ENCODE measurements around the gene FRRS1L.
"Not testable (repeated sequence)": the region's sequence is repeated elsewhere in the genome, so short reads cannot be mapped to it uniquely, and the experiment has no call there.

The FRRS1L gene

GRCh38 chr9:109138421-109138820 lies 28.6 kb downstream of the FRRS1L start:
- no peaks in the 10 kb centered on the region for H3K36me3 ChIP-seq (ENCODE audit: insufficient read depth, low read length)
- H3K4me1 ChIP-seq (ENCODE audit: insufficient read depth, low read length), result no peaks in the 10 kb centered on the region
- H3K4me3 ChIP-seq (ENCODE audit: low read length), result no peak overlapping the region
- H3K9me3 ChIP-seq (ENCODE audit: low read length), result no peaks in the 10 kb centered on the region
- no peaks in the 10 kb centered on the region for H3K27me3 ChIP-seq (ENCODE audit: insufficient read depth, low read length)
- H2AFZ ChIP-seq (ENCODE audit: low read depth, low read length), result no peak overlapping the region

DNA sequence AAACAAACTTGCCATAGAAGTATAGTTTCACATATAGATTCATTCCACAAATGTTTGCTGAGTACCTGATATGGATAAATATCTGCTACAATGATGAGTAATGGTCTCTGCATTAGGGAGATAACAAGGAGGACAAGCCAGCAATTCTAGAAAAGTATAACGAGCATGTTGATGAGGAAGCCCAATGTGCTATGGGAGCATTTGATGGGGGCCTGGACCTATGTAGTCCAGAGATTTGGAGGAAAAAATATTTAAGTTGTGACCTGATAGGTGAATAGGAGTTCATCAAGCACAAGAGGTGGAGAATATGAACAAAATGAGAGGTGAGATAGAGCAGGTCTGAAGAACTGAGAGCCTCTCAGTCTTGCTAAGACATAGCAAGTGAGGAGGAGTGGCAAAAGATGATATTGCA lies 32.9 kb downstream of the FRRS1L start:
- H3K36me3 ChIP-seq (ENCODE audit: insufficient read depth, low read length), result no peaks in the 10 kb centered on the region
- H3K4me1 ChIP-seq (ENCODE audit: insufficient read depth, low read length), result no peaks in the 10 kb centered on the region
- H2AFZ ChIP-seq (ENCODE audit: low read depth, low read length), result no peak overlapping the region
- H3K27me3 ChIP-seq (ENCODE audit: insufficient read depth, low read length), result no peaks in the 10 kb centered on the region
- H3K4me3 ChIP-seq (ENCODE audit: low read length), result no peak overlapping the region
- H3K9me3 ChIP-seq (ENCODE audit: low read length), result no peaks in the 10 kb centered on the region

- no peaks in the 10 kb centered on the region for H3K36me3 ChIP-seq (ENCODE audit: insufficient read depth, low read length)
- H3K4me3 ChIP-seq (ENCODE audit: low read length), result no peak overlapping the region
- H3K9me3 ChIP-seq (ENCODE audit: low read length), result no peaks in the 10 kb centered on the region
- H3K4me1 ChIP-seq (ENCODE audit: insufficient read depth, low read length), result no peaks in the 10 kb centered on the region
- H3K27me3 ChIP-seq (ENCODE audit: insufficient read depth, low read length), result no peaks in the 10 kb centered on the region
- no peak overlapping the region for H2AFZ ChIP-seq (ENCODE audit: low read depth, low read length)
These were observed 33.5 kb downstream of the FRRS1L start for GRCh38 chr9:109133533-109133932.

GRCh38 chr9:109132567-109133021 lies 34.5 kb downstream of the FRRS1L start:
- Histone ChIP-seq H3K4me3 (ENCODE audit: low read length) (no peak overlapping the region), H3K27me3 (ENCODE audit: insufficient read depth, low read length) (no peaks in the 10 kb centered on the region), H3K36me3 (ENCODE audit: insufficient read depth, low read length) (no peaks in the 10 kb centered on the region), H3K4me1 (ENCODE audit: insufficient read depth, low read length) (no peaks in the 10 kb centered on the region), H3K9me3 (ENCODE audit: low read length) (no peaks in the 10 kb centered on the region), H2AFZ (ENCODE audit: low read depth, low read length) (no peak overlapping the region)

GRCh38 chr9:109129470-109130197 lies 37.4 kb downstream of the FRRS1L start:
- Histone ChIP-seq H3K4me3 (ENCODE audit: low read length) (no peak overlapping the region), H3K36me3 (ENCODE audit: insufficient read depth, low read length) (no peaks in the 10 kb centered on the region), H3K27me3 (ENCODE audit: insufficient read depth, low read length) (no peaks in the 10 kb centered on the region), H3K9me3 (ENCODE audit: low read length) (no peaks in the 10 kb centered on the region), H3K4me1 (ENCODE audit: insufficient read depth, low read length) (no peaks in the 10 kb centered on the region), H2AFZ (ENCODE audit: low read depth, low read length) (no peak overlapping the region)

DNA sequence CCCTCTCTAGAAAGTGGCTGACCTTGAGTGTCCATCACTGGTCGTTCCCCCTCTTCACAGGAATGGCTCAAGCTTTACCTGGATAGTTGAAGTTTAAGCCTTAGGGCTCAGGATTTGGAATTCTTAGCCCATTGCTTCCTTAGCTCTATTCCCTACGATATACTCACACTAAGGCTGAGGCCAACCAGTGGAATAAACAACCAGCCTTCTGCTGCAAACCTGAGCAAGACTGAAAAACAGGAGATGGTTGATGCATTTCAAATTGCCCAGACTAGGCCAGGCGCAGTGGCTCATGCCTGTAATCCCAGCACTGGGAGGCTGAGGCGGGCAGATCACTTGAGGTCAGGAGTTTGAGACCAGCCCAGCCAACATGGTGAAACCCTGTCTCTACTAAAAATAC lies 40.4 kb downstream of the FRRS1L start:
- not testable (repeated sequence) for H3K36me3 ChIP-seq (ENCODE audit: insufficient read depth, low read length); H2AFZ ChIP-seq (ENCODE audit: low read depth, low read length); H3K27me3 ChIP-seq (ENCODE audit: insufficient read depth, low read length); H3K4me3 ChIP-seq (ENCODE audit: low read length); H3K4me1 ChIP-seq (ENCODE audit: insufficient read depth, low read length); H3K9me3 ChIP-seq (ENCODE audit: low read length)

DNA sequence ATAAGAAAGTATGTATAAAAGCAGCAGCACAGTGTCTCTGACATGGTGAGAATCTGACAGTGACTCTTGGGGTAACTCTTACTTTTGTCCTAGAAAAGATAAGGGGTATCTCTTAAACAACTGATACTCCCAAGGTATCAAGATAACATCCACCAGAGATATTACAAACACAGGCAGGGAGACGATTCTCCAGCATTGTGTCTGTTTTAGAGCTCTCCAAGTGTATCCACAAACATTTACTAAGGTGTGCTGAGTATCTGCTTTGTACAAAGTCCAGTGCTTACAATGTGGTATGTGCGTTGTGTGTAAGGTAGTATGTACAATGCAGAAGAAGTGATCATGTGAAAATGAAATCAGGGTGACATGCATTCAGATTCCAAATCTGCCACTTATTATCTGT lies 42.9 kb downstream of the FRRS1L start:
- Histone ChIP-seq H3K36me3 (ENCODE audit: insufficient read depth, low read length) (no peaks in the 10 kb centered on the region), H3K27me3 (ENCODE audit: insufficient read depth, low read length) (no peaks in the 10 kb centered on the region), H3K9me3 (ENCODE audit: low read length) (no peaks in the 10 kb centered on the region), H2AFZ (ENCODE audit: low read depth, low read length) (no peak overlapping the region), H3K4me3 (ENCODE audit: low read length) (no peak overlapping the region), H3K4me1 (ENCODE audit: insufficient read depth, low read length) (peaks cover 6% of the 10 kb centered on the region)

- Histone ChIP-seq H3K9me3 (ENCODE audit: low read length) (no peaks in the 10 kb centered on the region), H3K27me3 (ENCODE audit: insufficient read depth, low read length) (no peaks in the 10 kb centered on the region), H3K4me3 (ENCODE audit: low read length) (no peak overlapping the region), H2AFZ (ENCODE audit: low read depth, low read length) (no peak overlapping the region), H3K36me3 (ENCODE audit: insufficient read depth, low read length) (no peaks in the 10 kb centered on the region), H3K4me1 (ENCODE audit: insufficient read depth, low read length) (peaks cover 16% of the 10 kb centered on the region)
These were observed 44.1 kb downstream of the FRRS1L start for GRCh38 chr9:109122726-109123621.

GRCh38 chr9:109121232-109121796 lies 45.7 kb downstream of the FRRS1L start:
- Histone ChIP-seq H3K4me3 (ENCODE audit: low read length) (no peak overlapping the region), H3K27me3 (ENCODE audit: insufficient read depth, low read length) (no peaks in the 10 kb centered on the region), H3K36me3 (ENCODE audit: insufficient read depth, low read length) (peaks cover 3% of the 10 kb centered on the region), H3K9me3 (ENCODE audit: low read length) (no peaks in the 10 kb centered on the region), H3K4me1 (ENCODE audit: insufficient read depth, low read length) (peaks cover 22% of the 10 kb centered on the region), H2AFZ (ENCODE audit: low read depth, low read length) (no peak overlapping the region)

DNA sequence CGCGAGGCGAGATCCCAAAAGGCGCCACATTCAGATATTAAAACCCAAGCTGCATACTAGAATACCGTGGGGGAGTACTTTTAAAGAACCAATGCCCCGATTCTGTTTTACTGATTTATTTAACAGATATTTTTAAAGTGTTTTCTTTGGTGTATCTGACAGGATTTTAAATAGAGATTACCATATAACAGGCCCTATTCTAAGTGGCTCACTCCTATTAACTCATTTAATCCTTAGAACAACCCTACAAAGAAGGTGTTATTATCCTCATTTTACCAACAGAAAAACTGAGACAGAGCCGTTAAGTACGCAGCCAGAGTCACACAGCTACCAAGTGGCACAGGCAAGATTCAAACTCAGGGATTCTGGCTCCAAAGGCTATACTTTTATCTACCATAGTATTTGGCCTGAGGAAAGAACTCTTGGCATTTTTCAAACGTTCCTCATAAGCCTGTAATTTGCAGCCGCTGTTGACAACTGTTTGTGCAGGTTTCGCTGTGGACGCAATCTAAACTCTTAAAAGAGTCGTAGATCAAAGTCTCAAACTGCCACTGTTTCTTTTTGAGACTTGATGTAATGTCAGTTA lies 46.8 kb downstream of the FRRS1L start:
- no peaks in the 10 kb centered on the region for H3K27me3 ChIP-seq (ENCODE audit: insufficient read depth, low read length)
- H2AFZ ChIP-seq (ENCODE audit: low read depth, low read length), result peak overlapping the region; percentile 73
- H3K36me3 ChIP-seq (ENCODE audit: insufficient read depth, low read length), result peaks cover 3% of the 10 kb centered on the region
- H3K4me3 ChIP-seq (ENCODE audit: low read length), result peak overlapping the region; percentile 40
- H3K9me3 ChIP-seq (ENCODE audit: low read length), result no peaks in the 10 kb centered on the region
- peaks cover 22% of the 10 kb centered on the region for H3K4me1 ChIP-seq (ENCODE audit: insufficient read depth, low read length)

DNA sequence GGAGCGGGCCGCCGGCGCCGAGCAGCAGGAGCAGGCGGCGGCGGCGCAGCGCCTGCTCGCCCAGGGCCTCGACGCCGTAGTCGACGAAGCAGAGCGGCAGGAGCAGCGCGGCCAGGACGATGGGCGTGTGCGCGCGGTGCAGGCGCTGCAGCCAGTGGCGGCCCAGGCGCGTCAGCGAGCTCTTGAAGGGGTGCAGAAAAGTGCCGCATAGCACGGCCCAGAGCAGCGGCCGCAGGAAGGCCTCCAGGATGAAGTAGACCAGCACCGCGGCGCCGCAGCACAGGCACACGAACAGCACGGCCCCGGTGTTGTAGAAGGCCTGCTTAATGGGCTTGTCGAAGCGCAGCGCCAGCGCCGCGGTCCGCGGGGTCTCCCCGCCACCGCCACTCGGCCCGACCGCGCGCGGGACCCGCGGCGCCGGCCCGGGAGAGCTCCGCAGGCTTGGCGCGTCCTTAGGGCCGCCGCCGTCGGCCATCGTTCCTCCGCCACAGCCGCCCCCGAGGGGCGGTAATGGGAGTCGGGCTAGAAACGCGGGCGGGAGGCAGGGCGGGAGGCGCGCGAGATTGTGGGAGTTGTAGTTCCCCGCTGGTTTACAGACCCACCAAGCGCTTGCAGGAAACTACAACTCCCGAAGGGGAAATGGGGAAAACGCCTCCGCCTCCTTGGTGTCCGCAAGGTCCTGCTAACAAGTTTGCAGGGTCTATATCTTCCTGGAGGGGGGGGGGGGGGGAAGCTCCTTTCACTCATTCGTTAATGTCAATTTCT lies 47.4 kb downstream of the FRRS1L start, which contains the start of gene TMEM245:
TMEM245 (minus strand) TSS at position 509 of the 765 bp plus-strand sequence; CDS start at position 475, 34 bp downstream.
- Histone ChIP-seq H3K27me3 (ENCODE audit: insufficient read depth, low read length) (no peaks in the 10 kb centered on the region), H3K36me3 (ENCODE audit: insufficient read depth, low read length) (peaks cover 3% of the 10 kb centered on the region), H3K9me3 (ENCODE audit: low read length) (no peaks in the 10 kb centered on the region), H3K4me3 (ENCODE audit: low read length) (peak within 1 kb of the TSS; percentile 61), H2AFZ (ENCODE audit: low read depth, low read length) (peak within 1 kb of the TSS; percentile 90), H3K4me1 (ENCODE audit: insufficient read depth, low read length) (peaks cover 22% of the 10 kb centered on the region)

DNA sequence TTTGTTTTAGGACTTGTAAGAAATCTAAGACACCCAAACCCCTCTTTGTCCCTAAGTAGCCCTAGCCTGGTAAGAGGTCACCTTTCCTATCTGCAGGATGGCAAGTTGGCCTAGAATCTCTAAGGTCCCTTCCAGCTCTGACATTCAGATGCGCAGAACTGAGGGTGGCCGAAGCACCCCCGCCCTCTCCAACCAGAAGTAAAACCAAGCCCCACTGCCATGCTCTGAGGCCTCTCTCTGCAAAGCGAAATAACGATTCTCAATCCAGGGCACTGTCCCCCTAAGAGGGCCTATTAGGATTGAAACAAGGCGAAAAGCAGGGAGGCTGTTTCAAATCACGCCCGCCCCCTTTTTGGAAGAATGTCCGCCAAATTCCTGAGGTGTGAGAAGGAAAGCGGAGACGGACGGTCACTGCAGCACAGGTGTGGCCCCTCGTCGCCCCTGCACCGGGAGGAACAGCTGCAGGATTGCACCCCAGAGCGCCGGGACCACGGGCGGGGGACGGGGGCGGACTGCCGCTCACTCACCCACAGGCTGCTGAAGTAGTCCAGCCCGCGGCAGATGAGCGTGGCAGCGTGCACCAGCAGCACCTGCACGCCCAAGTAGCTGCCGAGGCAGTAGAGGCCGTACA lies 48.1 kb downstream of the FRRS1L start:
- no peaks in the 10 kb centered on the region for H3K27me3 ChIP-seq (ENCODE audit: insufficient read depth, low read length)
- no peaks in the 10 kb centered on the region for H3K9me3 ChIP-seq (ENCODE audit: low read length)
- peak overlapping the region; percentile 90 for H2AFZ ChIP-seq (ENCODE audit: low read depth, low read length)
- H3K4me3 ChIP-seq (ENCODE audit: low read length), result peak overlapping the region; percentile 61
- H3K36me3 ChIP-seq (ENCODE audit: insufficient read depth, low read length), result peaks cover 3% of the 10 kb centered on the region
- peaks cover 22% of the 10 kb centered on the region for H3K4me1 ChIP-seq (ENCODE audit: insufficient read depth, low read length)

Measured in neuron (in vitro differentiated cells).